ENCODE measurements around the gene RPL36AL.
"Not testable (repeated sequence)": the region's sequence is repeated elsewhere in the genome, so short reads cannot be mapped to it uniquely, and the experiment has no call there.

RPL36AL gene

GRCh38 chr14:49617852-49618519 lies 2.4 kb downstream of the RPL36AL start:
- no peak for DNase-seq

GRCh38 chr14:49615776-49616175 lies 4.7 kb downstream of the RPL36AL start:
- DNase-seq: no peak

GRCh38 chr14:49614196-49614595 lies 6.2 kb downstream of the RPL36AL start:
- no peak for DNase-seq

- no peak for DNase-seq
Observed at GRCh38 chr14:49612671-49613070, 7.8 kb downstream of the RPL36AL start.

GRCh38 chr14:49612251-49612650 lies 8.2 kb downstream of the RPL36AL start:
- DNase-seq: no peak

GRCh38 chr14:49607583-49607982 lies 12.8 kb downstream of the RPL36AL start:
- no peak for DNase-seq

GRCh38 chr14:49598485-49599300 lies 21.7 kb downstream of the RPL36AL start, which contains the start of gene LRR1:
TSS of gene LRR1 (plus strand) at chr14:49598940. CDS start at chr14:49599021, 81 bp downstream.
- DNase-seq: peak; percentile 82

GRCh38 chr14:49598189-49598484 lies 22.3 kb downstream of the RPL36AL start:
- no peak for DNase-seq

- no peak for DNase-seq
Observed at GRCh38 chr14:49594347-49595091, 25.9 kb downstream of the RPL36AL start.

GRCh38 chr14:49593016-49593415 lies 27.4 kb downstream of the RPL36AL start:
- no peak for DNase-seq

GRCh38 chr14:49589387-49589786 lies 31.0 kb downstream of the RPL36AL start:
- DNase-seq: no peak

- DNase-seq: peak; percentile 36
Observed at GRCh38 chr14:49586673-49587460, 33.6 kb downstream of the RPL36AL start.

GRCh38 chr14:49585803-49586672 lies 34.4 kb downstream of the RPL36AL start, which contains the start of gene RPS29:
TSS of gene RPS29 (minus strand) at chr14:49586380. CDS start at chr14:49586346, 34 bp downstream.
- DNase-seq: peak; percentile 97

- DNase-seq: not testable (repeated sequence)
Observed at GRCh38 chr14:49584981-49585640, 35.3 kb downstream of the RPL36AL start.

GRCh38 chr14:49584058-49584457 lies 36.4 kb downstream of the RPL36AL start:
- DNase-seq: no peak

- no peak for DNase-seq
Observed at GRCh38 chr14:49583629-49584028, 36.8 kb downstream of the RPL36AL start.

GRCh38 chr14:49582113-49582977 lies 38.1 kb downstream of the RPL36AL start:
- DNase-seq: no peak

GRCh38 chr14:49581209-49582112 lies 39.0 kb downstream of the RPL36AL start:
- no peak for DNase-seq

- DNase-seq: no peak
Observed at GRCh38 chr14:49579841-49580240, 40.6 kb downstream of the RPL36AL start.

Data from activated T-cell treated with anti-CD3 and anti-CD28 coated beads for 4 hours (primary cell).